ENCODE results near the gene NKX3-2.

GRCh38 chr4:13538427-13538973 lies 5.8 kb downstream of the NKX3-2 start:
- TF ChIP-seq PATZ1 (CRISPR knock-in tag; IDR thresholded peaks at IDR 0.05; ENCODE audit: borderline replicate concordance) = no peak
- no peak for TF ChIP-seq ISL1 (CRISPR knock-in tag; IDR thresholded peaks at IDR 0.05)
- no peak for TF ChIP-seq TSHZ2 (CRISPR knock-in tag; IDR thresholded peaks at IDR 0.05)
